ENCODE data around the gene MEG3. TPM values are rescaled to one million over a fixed set of nuclear protein-coding genes. Genes with fewer than 3 reads are reported as not detected.

The MEG3 gene
- total RNA-seq, 2 donors from 2014 or later, result 10.3 to 11.0 TPM

DNA sequence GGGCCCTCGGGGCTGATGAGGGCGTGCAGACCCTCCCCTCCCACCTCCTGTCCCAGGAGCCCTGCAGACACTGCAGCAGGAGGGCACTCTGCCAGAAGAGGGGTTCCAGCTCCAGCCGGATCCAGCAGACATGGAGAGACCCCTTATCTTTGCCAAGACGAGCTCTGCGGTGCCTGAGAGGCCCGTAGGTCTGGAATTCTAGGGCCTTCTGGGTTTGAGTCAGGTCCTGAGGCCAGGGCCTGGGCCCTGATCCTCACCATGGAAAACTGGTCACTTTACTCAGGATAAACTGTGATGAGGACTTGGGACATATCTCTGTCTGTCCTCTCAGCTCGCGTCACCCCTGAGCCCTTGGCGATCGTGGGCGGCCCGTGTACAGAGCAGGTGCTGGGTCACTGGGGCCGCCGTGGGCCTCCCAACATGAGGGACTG, 13.8 kb downstream of the MEG3 start:
- no peaks in the 10 kb centered on the region for H3K27me3 ChIP-seq
- H3K4me1 ChIP-seq, result no peaks in the 10 kb centered on the region
- intact Hi-C loops (cut with DNase I), result no loop called here
- no peak overlapping the region for H3K27ac ChIP-seq
- no peaks in the 10 kb centered on the region for H3K9me3 ChIP-seq
- H3K4me3 ChIP-seq, result no peak overlapping the region
- no peak for DNase-seq
- no peak overlapping the region for H3K9ac ChIP-seq (ENCODE audit: low read depth in 2 of 2, low read length in 2 of 2)
- TF ChIP-seq, protein P1, sequence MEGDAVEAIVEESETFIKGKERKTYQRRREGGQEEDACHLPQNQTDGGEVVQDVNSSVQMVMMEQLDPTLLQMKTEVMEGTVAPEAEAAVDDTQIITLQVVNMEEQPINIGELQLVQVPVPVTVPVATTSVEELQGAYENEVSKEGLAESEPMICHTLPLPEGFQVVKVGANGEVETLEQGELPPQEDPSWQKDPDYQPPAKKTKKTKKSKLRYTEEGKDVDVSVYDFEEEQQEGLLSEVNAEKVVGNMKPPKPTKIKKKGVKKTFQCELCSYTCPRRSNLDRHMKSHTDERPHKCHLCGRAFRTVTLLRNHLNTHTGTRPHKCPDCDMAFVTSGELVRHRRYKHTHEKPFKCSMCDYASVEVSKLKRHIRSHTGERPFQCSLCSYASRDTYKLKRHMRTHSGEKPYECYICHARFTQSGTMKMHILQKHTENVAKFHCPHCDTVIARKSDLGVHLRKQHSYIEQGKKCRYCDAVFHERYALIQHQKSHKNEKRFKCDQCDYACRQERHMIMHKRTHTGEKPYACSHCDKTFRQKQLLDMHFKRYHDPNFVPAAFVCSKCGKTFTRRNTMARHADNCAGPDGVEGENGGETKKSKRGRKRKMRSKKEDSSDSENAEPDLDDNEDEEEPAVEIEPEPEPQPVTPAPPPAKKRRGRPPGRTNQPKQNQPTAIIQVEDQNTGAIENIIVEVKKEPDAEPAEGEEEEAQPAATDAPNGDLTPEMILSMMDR (IDR thresholded peaks at IDR 0.05), result no peak
- H3K36me3 ChIP-seq, result no peaks in the 10 kb centered on the region

DNA sequence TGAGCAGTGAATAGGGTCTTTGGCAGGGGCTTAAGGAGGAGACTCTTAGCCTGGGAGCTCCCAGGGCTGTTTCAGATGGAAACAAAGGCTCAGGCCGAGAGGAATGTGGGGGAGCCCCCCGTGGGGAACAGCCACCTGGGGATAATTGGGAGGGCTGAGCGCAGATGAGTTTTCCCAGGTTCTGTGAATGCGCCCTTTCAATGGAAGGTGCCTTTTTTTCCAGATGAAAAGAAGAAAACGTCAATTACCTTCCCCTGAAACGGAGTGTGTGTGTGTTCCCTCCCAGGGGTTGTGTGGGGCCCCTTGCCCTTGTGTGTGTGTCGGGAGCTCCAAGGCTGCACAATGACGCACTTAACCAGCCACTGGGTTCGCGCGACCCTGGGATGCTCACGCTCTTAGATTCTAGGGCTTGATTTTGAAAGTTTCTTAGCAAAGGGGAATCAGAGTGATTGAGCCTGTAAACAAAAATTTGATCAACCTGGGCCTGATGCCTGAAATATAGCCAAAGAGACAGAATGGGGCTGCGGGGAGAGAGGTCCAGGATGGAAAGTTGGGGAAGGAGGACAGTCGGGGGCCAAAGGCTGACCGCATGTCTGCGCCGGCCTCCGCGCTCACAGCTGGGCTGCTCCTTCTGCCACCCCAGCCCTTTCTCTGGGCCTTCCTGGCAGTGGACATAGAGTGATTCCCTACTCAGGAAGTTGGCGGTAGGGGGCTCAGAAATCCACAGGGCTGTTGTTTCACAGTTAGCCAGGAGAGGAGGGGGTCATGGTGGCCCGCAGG, 14.6 kb downstream of the MEG3 start:
- intact Hi-C loops (cut with DNase I), result no loop called here
- Histone ChIP-seq H3K9ac (ENCODE audit: low read depth in 2 of 2, low read length in 2 of 2) (no peak overlapping the region), H3K4me3 (no peak overlapping the region), H3K27ac (no peak overlapping the region), H3K27me3 (no peaks in the 10 kb centered on the region), H3K9me3 (no peaks in the 10 kb centered on the region), H3K36me3 (no peaks in the 10 kb centered on the region), H3K4me1 (no peaks in the 10 kb centered on the region)
- DNase-seq, result no peak
- TF ChIP-seq, protein P1 (IDR thresholded peaks at IDR 0.05), result no peak

DNA sequence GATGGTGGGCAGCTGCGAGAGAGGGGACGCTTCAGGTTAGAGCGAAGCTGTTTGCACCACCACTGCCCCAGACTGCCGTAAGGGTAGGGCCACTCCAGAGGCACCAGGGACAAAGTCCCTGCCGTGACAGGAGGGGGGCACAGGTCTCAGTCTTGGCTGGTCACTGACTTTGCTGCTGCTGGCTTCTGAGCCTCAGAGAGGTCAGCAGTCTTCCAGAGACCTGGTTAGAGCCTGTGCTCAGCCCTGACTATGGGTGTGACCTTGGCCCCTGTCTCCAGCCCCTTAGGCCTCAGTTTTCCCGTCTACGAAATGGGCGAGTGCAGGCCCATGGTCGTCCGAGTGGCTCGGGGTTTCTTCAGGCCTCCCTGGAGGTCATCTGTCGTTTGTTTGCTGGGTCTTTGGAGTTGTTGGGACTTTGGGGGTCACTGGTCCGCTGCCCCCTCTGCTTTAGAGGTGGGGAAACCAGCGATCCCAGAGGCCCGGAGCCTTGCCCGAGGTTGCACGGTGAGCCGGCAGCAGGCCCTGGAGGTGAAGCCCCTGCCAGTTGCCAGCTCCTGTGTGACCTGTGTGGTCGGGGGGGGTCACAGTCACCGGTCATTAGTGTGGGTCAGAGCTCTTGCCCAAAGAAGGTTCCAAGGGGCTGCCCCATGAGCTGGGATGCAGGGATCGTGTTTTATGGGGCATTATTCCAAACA, 15.3 kb downstream of the MEG3 start:
- Histone ChIP-seq H3K4me3 (no peak overlapping the region), H3K9me3 (no peaks in the 10 kb centered on the region), H3K4me1 (no peaks in the 10 kb centered on the region), H3K9ac (ENCODE audit: low read depth in 2 of 2, low read length in 2 of 2) (no peak overlapping the region), H3K27ac (no peak overlapping the region), H3K36me3 (no peaks in the 10 kb centered on the region), H3K27me3 (no peaks in the 10 kb centered on the region)
- no peak for DNase-seq
- intact Hi-C loops (cut with DNase I), result no loop called here
- TF ChIP-seq, protein P1 (IDR thresholded peaks at IDR 0.05), result no peak

DNA sequence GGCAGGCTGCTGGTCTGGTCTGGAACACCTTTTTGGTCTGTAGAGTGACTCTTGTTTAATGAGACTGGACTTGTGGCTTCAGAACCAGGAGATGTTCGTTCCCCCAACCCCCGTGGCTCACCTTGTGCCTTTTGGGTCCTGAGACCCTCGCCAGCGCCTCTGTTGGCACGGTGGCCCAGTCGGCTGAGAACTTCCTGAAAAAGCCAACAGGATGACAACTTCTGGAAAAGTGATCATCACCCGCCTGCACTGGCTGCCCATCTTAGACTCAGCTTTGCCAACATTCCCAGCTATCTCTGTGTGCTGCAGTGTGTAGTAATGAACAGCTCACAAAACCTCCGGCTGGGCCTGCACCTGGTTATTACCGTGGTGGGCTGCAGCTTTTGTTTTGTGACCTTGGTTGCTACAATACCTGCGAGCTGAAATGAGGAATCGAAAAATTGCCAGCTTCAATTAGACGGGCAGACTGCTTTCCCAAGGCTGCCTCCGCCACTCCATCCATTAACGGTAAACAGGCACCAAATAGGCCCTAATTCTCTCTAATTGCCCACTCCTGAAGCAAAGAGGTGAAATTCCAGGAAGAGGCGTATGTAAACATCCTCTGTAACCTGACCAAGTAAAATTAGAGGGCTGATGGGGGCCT, 16.0 kb downstream of the MEG3 start:
- Histone ChIP-seq H3K4me1 (no peaks in the 10 kb centered on the region), H3K27ac (no peak overlapping the region), H3K27me3 (no peaks in the 10 kb centered on the region), H3K4me3 (no peak overlapping the region), H3K9me3 (no peaks in the 10 kb centered on the region), H3K36me3 (no peaks in the 10 kb centered on the region), H3K9ac (ENCODE audit: low read depth in 2 of 2, low read length in 2 of 2) (no peak overlapping the region)
- TF ChIP-seq, protein P1 (IDR thresholded peaks at IDR 0.05), result no peak
- intact Hi-C loops (cut with DNase I), result no loop called here
- no peak for DNase-seq

DNA sequence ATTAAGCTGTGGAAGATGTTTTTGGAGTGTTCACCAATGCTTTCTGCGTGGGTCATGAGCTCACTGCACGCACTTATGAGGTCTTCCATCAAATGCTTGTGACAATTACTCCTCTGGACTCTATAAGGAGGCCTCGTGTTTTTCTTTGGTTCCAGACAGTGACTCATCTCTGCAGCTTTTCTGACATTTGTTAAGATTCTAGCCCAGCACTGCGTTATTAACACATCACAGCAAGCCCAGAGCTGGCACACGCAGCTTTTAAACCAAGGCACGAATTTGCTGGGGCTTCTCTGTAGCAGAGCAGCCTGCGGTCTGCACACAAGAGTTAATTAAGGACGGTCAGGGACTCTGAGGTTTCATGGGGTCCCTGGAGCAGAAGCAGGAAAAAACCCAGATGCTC, 16.9 kb downstream of the MEG3 start:
- Histone ChIP-seq H3K27me3 (no peaks in the 10 kb centered on the region), H3K9ac (ENCODE audit: low read depth in 2 of 2, low read length in 2 of 2) (no peak overlapping the region), H3K9me3 (no peaks in the 10 kb centered on the region), H3K27ac (no peak overlapping the region), H3K4me1 (no peaks in the 10 kb centered on the region), H3K4me3 (no peak overlapping the region), H3K36me3 (no peaks in the 10 kb centered on the region)
- TF ChIP-seq, protein P1 (IDR thresholded peaks at IDR 0.05), result no peak
- no peak for DNase-seq
- intact Hi-C loops (cut with DNase I), result no loop called here
